Measurements from ENCODE around the gene SLC66A1. TPM values are rescaled to one million over a fixed set of nuclear protein-coding genes. Genes with fewer than 3 reads are reported as not detected.

Gene SLC66A1
- total RNA-seq, 2 donors from 2014 or later: 24.4 to 49.6 TPM

GRCh38 chr1:19327301-19327700 is 15.2 kb downstream of the SLC66A1 start:
- Histone ChIP-seq H3K9me3 (no peaks in the 10 kb centered on the region), H3K27ac (no peak overlapping the region), H3K36me3 (peaks cover 0 to 7% of the 10 kb centered on the region in 2 donors), H3K4me3 (no peak overlapping the region), H3K27me3 (replicated peaks; ENCODE audit: insufficient read depth) (no peaks in the 10 kb centered on the region), H3K4me1 (replicated peaks) (no peaks in the 10 kb centered on the region)
- 82% methylated on average over 16 of the region's 16 CpGs for WGBS
- no peak for DNase-seq (ENCODE audit: low spot score)
- intact Hi-C loops (cut with DNase I): no loop called here
- TF ChIP-seq POLR2A (IDR thresholded peaks at IDR 0.05): no peak
- TF ChIP-seq POLR2AphosphoS5 (IDR thresholded peaks at IDR 0.05): no peak
- no peak for TF ChIP-seq CTCF (IDR thresholded peaks at IDR 0.05)

GRCh38 chr1:19327736-19328135 is 15.6 kb downstream of the SLC66A1 start:
- TF ChIP-seq POLR2A (IDR thresholded peaks at IDR 0.05): no peak
- no peak for TF ChIP-seq POLR2AphosphoS5 (IDR thresholded peaks at IDR 0.05)
- no peak for TF ChIP-seq CTCF (IDR thresholded peaks at IDR 0.05)
- intact Hi-C loops (cut with DNase I): no loop called here
- DNase-seq (ENCODE audit: low spot score): no peak
- H3K36me3 ChIP-seq: peaks cover 0 to 7% of the 10 kb centered on the region in 2 donors
- H3K27me3 ChIP-seq (replicated peaks; ENCODE audit: insufficient read depth): no peaks in the 10 kb centered on the region
- H3K4me1 ChIP-seq (replicated peaks): no peaks in the 10 kb centered on the region
- no peaks in the 10 kb centered on the region for H3K9me3 ChIP-seq
- no peak overlapping the region for H3K27ac ChIP-seq
- WGBS: 80% methylated on average over 9 of the region's 9 CpGs
- H3K4me3 ChIP-seq: no peak overlapping the region

DNA sequence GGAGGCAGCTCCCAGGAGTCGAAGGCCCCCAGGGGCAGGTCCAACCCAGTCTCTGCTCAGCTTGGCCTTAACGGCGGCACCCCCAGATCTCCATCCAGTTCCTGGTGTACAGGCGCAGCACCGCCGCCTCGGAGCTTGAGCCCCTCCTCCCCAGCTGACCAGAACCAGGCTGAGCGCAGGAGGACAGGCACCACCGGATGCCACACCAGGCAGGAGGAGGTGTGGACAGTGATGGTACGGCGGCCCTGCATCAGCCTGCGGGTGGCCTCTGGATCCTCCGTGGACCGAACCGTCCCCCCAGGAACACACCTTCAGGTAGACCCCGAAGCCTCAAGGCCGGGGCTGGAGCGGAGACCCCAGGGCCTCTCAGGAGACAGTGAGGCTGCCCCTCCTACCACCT is 16.4 kb downstream of the SLC66A1 start:
- no peak for TF ChIP-seq POLR2AphosphoS5 (IDR thresholded peaks at IDR 0.05)
- no peak for TF ChIP-seq POLR2A (IDR thresholded peaks at IDR 0.05)
- no peak for TF ChIP-seq CTCF (IDR thresholded peaks at IDR 0.05)
- no peaks in the 10 kb centered on the region for H3K9me3 ChIP-seq
- peaks cover 0 to 7% of the 10 kb centered on the region in 2 donors for H3K36me3 ChIP-seq
- no peak overlapping the region for H3K27ac ChIP-seq
- DNase-seq (ENCODE audit: low spot score): no peak
- H3K27me3 ChIP-seq (replicated peaks; ENCODE audit: insufficient read depth): no peaks in the 10 kb centered on the region
- no peaks in the 10 kb centered on the region for H3K4me1 ChIP-seq (replicated peaks)
- WGBS: 92% methylated on average over 15 of the region's 18 CpGs
- intact Hi-C loops (cut with DNase I): no loop called here
- no peak overlapping the region for H3K4me3 ChIP-seq

DNA sequence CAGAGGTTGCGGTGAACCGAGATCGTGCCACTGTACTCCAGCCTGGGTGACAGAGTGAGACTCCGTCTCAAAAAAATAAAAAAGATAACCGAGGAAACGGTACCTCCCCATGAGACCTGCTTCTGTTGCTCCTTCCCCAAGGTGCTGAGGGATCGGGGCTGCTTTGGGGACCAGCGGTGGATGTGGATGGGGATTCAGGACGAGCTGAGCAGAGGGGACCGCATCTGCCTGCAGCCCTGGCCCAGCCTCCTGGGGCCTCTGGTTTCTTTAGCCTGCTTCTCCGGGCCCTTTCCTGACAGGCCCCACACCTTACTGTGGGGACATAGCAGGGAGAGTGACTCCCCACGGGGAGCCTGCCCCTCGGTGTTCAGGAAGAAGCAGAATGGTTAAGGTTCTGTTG is 17.1 kb downstream of the SLC66A1 start:
- no peak overlapping the region for H3K4me3 ChIP-seq
- intact Hi-C loops (cut with DNase I): no loop called here
- no peaks in the 10 kb centered on the region for H3K4me1 ChIP-seq (replicated peaks)
- TF ChIP-seq CTCF (IDR thresholded peaks at IDR 0.05) (no peak), POLR2A (IDR thresholded peaks at IDR 0.05) (no peak), POLR2AphosphoS5 (IDR thresholded peaks at IDR 0.05) (no peak)
- H3K27me3 ChIP-seq (replicated peaks; ENCODE audit: insufficient read depth): no peaks in the 10 kb centered on the region
- DNase-seq (ENCODE audit: low spot score): no peak
- no peak overlapping the region for H3K27ac ChIP-seq
- H3K9me3 ChIP-seq: no peaks in the 10 kb centered on the region
- 87% methylated on average over 13 of the region's 13 CpGs for WGBS
- H3K36me3 ChIP-seq: peaks cover 0 to 7% of the 10 kb centered on the region in 2 donors

GRCh38 chr1:19329611-19330010 is 17.5 kb downstream of the SLC66A1 start:
- WGBS: 95% methylated on average over 5 of the region's 5 CpGs
- Histone ChIP-seq H3K27ac (no peak overlapping the region), H3K36me3 (peaks cover 0 to 6% of the 10 kb centered on the region in 2 donors), H3K4me3 (no peak overlapping the region), H3K9me3 (no peaks in the 10 kb centered on the region), H3K4me1 (replicated peaks) (no peaks in the 10 kb centered on the region), H3K27me3 (replicated peaks; ENCODE audit: insufficient read depth) (no peaks in the 10 kb centered on the region)
- intact Hi-C loops (cut with DNase I): no loop called here
- DNase-seq (ENCODE audit: low spot score): no peak
- TF ChIP-seq CTCF (IDR thresholded peaks at IDR 0.05) (no peak), POLR2AphosphoS5 (IDR thresholded peaks at IDR 0.05) (no peak), POLR2A (IDR thresholded peaks at IDR 0.05) (no peak)

Data from prostate gland (tissue), 2 donors.